Endodermal cell (in vitro differentiated cells): ENCODE data around the gene WWC1. TPM values are rescaled to one million over a fixed set of nuclear protein-coding genes. Genes with fewer than 3 reads are reported as not detected.
A peak's percentile ranks its signal among the peaks of the same experiment; 100 is the strongest.

Experiments used
- DNase-seq: peaks from one replicate; pipeline ENCODE4 v3.0.0-alpha.2; 2017
- H3K27ac ChIP-seq: 2 replicates; pipeline ENCODE4 v1.5.1; 2013; ENCODE audit warnings: mild to moderate bottlenecking, low read depth, low read length, moderate library complexity
- H3K27me3 ChIP-seq: 2 replicates; pipeline ENCODE4 v1.6.1; 2013; ENCODE audit warnings: mild to moderate bottlenecking, low read length, moderate library complexity; ENCODE audit not compliant: insufficient read depth, control insufficient read depth, poor library complexity, severe bottlenecking
- H3K36me3 ChIP-seq: 2 replicates; pipeline ENCODE4 v1.7.0; 2013; ENCODE audit warnings: mild to moderate bottlenecking, low read length, moderate library complexity; ENCODE audit not compliant: control insufficient read depth, insufficient read depth
- H3K4me1 ChIP-seq: one replicate; pipeline ENCODE4 v1.7.0; 2013; ENCODE audit warnings: low read length; ENCODE audit not compliant: control insufficient read depth, insufficient read depth
- H3K4me3 ChIP-seq: 2 replicates; pipeline ENCODE4 v1.5.1; 2013; ENCODE audit warnings: mild to moderate bottlenecking, low read length, moderate library complexity
- H3K9ac ChIP-seq: 2 replicates; pipeline ENCODE4 v1.6.1; 2013; ENCODE audit warnings: mild to moderate bottlenecking, low read length, moderate library complexity; ENCODE audit not compliant: poor library complexity, severe bottlenecking; ENCODE audit errors: extremely low read depth
- H3K9me3 ChIP-seq: 2 replicates; pipeline ENCODE4 v1.6.1; 2013; ENCODE audit warnings: mild to moderate bottlenecking, low read length, moderate library complexity; ENCODE audit not compliant: control insufficient read depth
- H3K27ac Mint-ChIP-seq: 2 replicates; pipeline ENCODE4 v1.8.0; 2020; ENCODE audit warnings: mixed read lengths
- H3K27me3 Mint-ChIP-seq: 2 replicates; pipeline ENCODE4 v1.8.0; 2021; ENCODE audit warnings: mild to moderate bottlenecking, mixed read lengths; ENCODE audit not compliant: insufficient read depth
- H3K36me3 Mint-ChIP-seq: 2 replicates; pipeline ENCODE4 v1.8.0; 2020; ENCODE audit warnings: low read depth, mixed read lengths
- H3K4me1 Mint-ChIP-seq: 2 replicates; pipeline ENCODE4 v1.8.0; 2020; ENCODE audit warnings: mixed read lengths
- H3K4me3 Mint-ChIP-seq: 2 replicates; pipeline ENCODE4 v1.8.0; 2020; ENCODE audit warnings: mild to moderate bottlenecking, moderate library complexity, mixed read lengths
- H3K9me3 Mint-ChIP-seq: 2 replicates; pipeline ENCODE4 v1.8.0; 2020; ENCODE audit warnings: mild to moderate bottlenecking, mixed read lengths
- CTCF ChIP-seq: fragments of 200-600 bp; sonication (generic); conservative IDR thresholded peaks from 2 replicates; pipeline ENCODE4 v1.5.0; 2021; ENCODE audit warnings: antibody characterized with exemption, mild to moderate bottlenecking
- WGBS, 2 experiments: methylation state at CpG; one replicate each; pipeline versions ENCODE4 v1.1.5 to v1.1.7; 2013; ENCODE audit warnings: missing lambda C conversion rate in 2 of 2, mixed read lengths in 1 of 2; ENCODE audit not compliant: insufficient coverage in 1 of 2, insufficient read length in 1 of 2; 5-methylcytosine and 5-hydroxymethylcytosine counted together
- total RNA-seq, 2 donors: library from RNA; stranded (reverse); fragmentation: NEBNext Ultra II Directional in 1 of 2; extraction: Animal tissue kit (Norgen Biotek cat#: 25700) in 1 of 2; gene quantifications; 2 replicates in 1 of 2; 3 replicates in 1 of 2; pipeline ENCODE4 v1.2.1, GENCODE V29; 2021

WWC1 gene
- total RNA-seq, 2 donors from 2014 or later = 18.4 to 20.3 TPM

GRCh38 chr5:168364750-168365550 is 73.5 kb downstream of the WWC1 start:
- DNase-seq = peak; percentile 80
- H3K9me3 Mint-ChIP-seq = no peaks in the 10 kb centered on the region
- WGBS, 2 experiments = 76 to 79% methylated on average over 10 to 12 of the region's 12 CpGs
- Histone ChIP-seq H3K9me3 (no peaks in the 10 kb centered on the region), H3K4me3 (no peak overlapping the region), H3K36me3 (no peaks in the 10 kb centered on the region), H3K9ac (no peak overlapping the region), H3K27me3 (peaks cover 4% of the 10 kb centered on the region), H3K27ac (peak overlapping the region; percentile 2), H3K4me1 (peaks cover 30% of the 10 kb centered on the region)
- H3K27me3 Mint-ChIP-seq = no peaks in the 10 kb centered on the region
- H3K4me1 Mint-ChIP-seq = peaks cover 34% of the 10 kb centered on the region
- no peak for TF ChIP-seq CTCF
- peak overlapping the region; percentile 76 for H3K27ac Mint-ChIP-seq
- no peaks in the 10 kb centered on the region for H3K36me3 Mint-ChIP-seq
- H3K4me3 Mint-ChIP-seq = no peak overlapping the region

GRCh38 chr5:168365581-168366081 is 74.2 kb downstream of the WWC1 start:
- peak overlapping the region; percentile 76 for H3K27ac Mint-ChIP-seq
- H3K4me3 ChIP-seq = no peak overlapping the region
- TF ChIP-seq CTCF = peak; percentile 69
- DNase-seq = peak; percentile 90
- H3K36me3 Mint-ChIP-seq = no peaks in the 10 kb centered on the region
- H3K27me3 ChIP-seq = peaks cover 4% of the 10 kb centered on the region
- no peaks in the 10 kb centered on the region for H3K36me3 ChIP-seq
- no peak overlapping the region for H3K9ac ChIP-seq
- no peaks in the 10 kb centered on the region for H3K9me3 ChIP-seq
- H3K27ac ChIP-seq = peak overlapping the region; percentile 55
- no peaks in the 10 kb centered on the region for H3K9me3 Mint-ChIP-seq
- H3K4me3 Mint-ChIP-seq = no peak overlapping the region
- 62 to 71% methylated on average over 6 to 10 of the region's 10 CpGs for WGBS, 2 experiments
- no peaks in the 10 kb centered on the region for H3K27me3 Mint-ChIP-seq
- peaks cover 40% of the 10 kb centered on the region for H3K4me1 Mint-ChIP-seq
- peaks cover 37% of the 10 kb centered on the region for H3K4me1 ChIP-seq

GRCh38 chr5:168366116-168366515 is 74.7 kb downstream of the WWC1 start:
- Histone ChIP-seq H3K4me3 (no peak overlapping the region), H3K36me3 (no peaks in the 10 kb centered on the region), H3K9me3 (no peaks in the 10 kb centered on the region), H3K27me3 (peaks cover 4% of the 10 kb centered on the region), H3K4me1 (peaks cover 41% of the 10 kb centered on the region), H3K27ac (peak overlapping the region; percentile 55), H3K9ac (no peak overlapping the region)
- Mint-ChIP-seq H3K4me3 (no peak overlapping the region), H3K27ac (peak overlapping the region; percentile 76), H3K27me3 (no peaks in the 10 kb centered on the region), H3K9me3 (no peaks in the 10 kb centered on the region), H3K36me3 (no peaks in the 10 kb centered on the region), H3K4me1 (peaks cover 45% of the 10 kb centered on the region)
- TF ChIP-seq CTCF = no peak
- no peak for DNase-seq
- 90 to 94% methylated on average over 2 to 3 of the region's 3 CpGs for WGBS, 2 experiments
